Activated CD8-positive, alpha-beta T cell treated with anti-CD3 and anti-CD28 coated beads for 36 hours (primary cell): ENCODE measurements around the gene LRRC37A3. TPM values are rescaled to one million over a fixed set of nuclear protein-coding genes. Genes with fewer than 3 reads are reported as not detected.
"Not testable (repeated sequence)": the region's sequence is repeated elsewhere in the genome, so short reads cannot be mapped to it uniquely, and the experiment has no call there.

ENCODE experiments used
- ATAC-seq: fragments of 200-7000 bp; cut with Tn5 transposase; one replicate; pipeline ENCODE4 v1.10.0; 2021; ENCODE audit warnings: mild to moderate bottlenecking, moderate library complexity
- CTCF ChIA-PET: fragments of 350-600 bp; sonication (Branson Sonifier 250); formaldehyde crosslinking; loops from one replicate; lab custom pipeline; 2021; ENCODE audit warnings: antibody characterized with exemption; lab: Charles Lee
- POLR2A ChIA-PET: fragments of 350-600 bp; sonication (Branson Sonifier 250); formaldehyde crosslinking; loops from one replicate; lab custom pipeline; 2021; ENCODE audit warnings: antibody characterized with exemption; lab: Charles Lee
- DNase-seq: peaks from one replicate; pipeline ENCODE4 v3.0.0-alpha.2; 2020
- H3K27ac Mint-ChIP-seq: one replicate; pipeline ENCODE4 v1.8.0; 2021; ENCODE audit warnings: mild to moderate bottlenecking, mixed read lengths
- H3K27me3 Mint-ChIP-seq: one replicate; pipeline ENCODE4 v1.8.0; 2021; ENCODE audit warnings: mixed read lengths
- H3K36me3 Mint-ChIP-seq: one replicate; pipeline ENCODE4 v1.8.0; 2021; ENCODE audit warnings: low read depth, mixed read lengths
- H3K4me1 Mint-ChIP-seq: one replicate; pipeline ENCODE4 v1.8.0; 2021; ENCODE audit warnings: low read depth, mixed read lengths
- H3K4me3 Mint-ChIP-seq: one replicate; pipeline ENCODE4 v1.8.0; 2021; ENCODE audit warnings: mild to moderate bottlenecking, moderate library complexity, mixed read lengths
- H3K9me3 Mint-ChIP-seq: one replicate; pipeline ENCODE4 v1.8.0; 2021; ENCODE audit warnings: mixed read lengths
- intact Hi-C: fragments of 100-400 bp; cut with micrococcal nuclease; formaldehyde crosslinking; loops from one replicate; pipeline ENCODE4 v1.10.0; 2022
- total RNA-seq, 2 experiments: library from RNA; stranded (reverse); gene quantifications; one replicate each; pipeline ENCODE4 v1.2.3, GENCODE V29; 2021
- TF ChIP-seq, protein P1 (sequence below): fragments of 200-600 bp; IDR thresholded peaks from one replicate; pipeline ENCODE4 v1.8.0; 2022; ENCODE audit warnings: antibody characterized with exemption, mild to moderate bottlenecking

Gene LRRC37A3
- total RNA-seq, 2 experiments from 2014 or later: 4.3 to 4.8 TPM

DNA sequence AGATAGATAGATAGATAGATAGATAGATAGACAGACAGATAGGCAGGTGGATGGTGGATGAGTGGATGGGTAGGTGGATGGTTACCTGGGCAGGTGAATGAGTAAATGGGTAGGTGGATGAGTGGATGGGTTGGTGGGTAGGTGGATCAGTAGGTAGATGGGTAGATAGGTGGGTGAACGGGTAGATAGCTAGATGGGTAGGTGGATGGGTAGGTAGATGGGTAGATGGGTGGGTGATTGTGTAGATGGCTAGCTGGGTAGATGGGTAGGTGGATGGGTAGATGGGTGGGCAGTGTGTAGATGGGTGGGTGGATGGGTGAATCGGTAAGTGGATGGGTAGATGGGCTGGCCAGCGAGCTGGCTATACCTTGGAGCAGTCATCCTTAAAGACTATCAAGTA, 21.8 kb upstream of the LRRC37A3 start:
- H3K4me1 Mint-ChIP-seq: no peaks in the 10 kb centered on the region
- ATAC-seq: no peak
- no peak overlapping the region for H3K4me3 Mint-ChIP-seq
- ChIA-PET CTCF (interaction anchor here (0.9 to 3.3 kb wide), 4 partner anchors 20 to 257 kb away, joined by 3 to 9 read pairs (median 4); partner anchors contain the start of gene LRRC37A3), POLR2A (interaction anchor here (1.1 kb wide), 1 partner anchor 45 kb away, joined by 3 read pairs; no protein-coding TSS in a partner anchor)
- no peaks in the 10 kb centered on the region for H3K36me3 Mint-ChIP-seq
- intact Hi-C loops: no loop called here
- DNase-seq: no peak
- no peak overlapping the region for H3K27ac Mint-ChIP-seq
- no peaks in the 10 kb centered on the region for H3K27me3 Mint-ChIP-seq
- TF ChIP-seq, protein P1, sequence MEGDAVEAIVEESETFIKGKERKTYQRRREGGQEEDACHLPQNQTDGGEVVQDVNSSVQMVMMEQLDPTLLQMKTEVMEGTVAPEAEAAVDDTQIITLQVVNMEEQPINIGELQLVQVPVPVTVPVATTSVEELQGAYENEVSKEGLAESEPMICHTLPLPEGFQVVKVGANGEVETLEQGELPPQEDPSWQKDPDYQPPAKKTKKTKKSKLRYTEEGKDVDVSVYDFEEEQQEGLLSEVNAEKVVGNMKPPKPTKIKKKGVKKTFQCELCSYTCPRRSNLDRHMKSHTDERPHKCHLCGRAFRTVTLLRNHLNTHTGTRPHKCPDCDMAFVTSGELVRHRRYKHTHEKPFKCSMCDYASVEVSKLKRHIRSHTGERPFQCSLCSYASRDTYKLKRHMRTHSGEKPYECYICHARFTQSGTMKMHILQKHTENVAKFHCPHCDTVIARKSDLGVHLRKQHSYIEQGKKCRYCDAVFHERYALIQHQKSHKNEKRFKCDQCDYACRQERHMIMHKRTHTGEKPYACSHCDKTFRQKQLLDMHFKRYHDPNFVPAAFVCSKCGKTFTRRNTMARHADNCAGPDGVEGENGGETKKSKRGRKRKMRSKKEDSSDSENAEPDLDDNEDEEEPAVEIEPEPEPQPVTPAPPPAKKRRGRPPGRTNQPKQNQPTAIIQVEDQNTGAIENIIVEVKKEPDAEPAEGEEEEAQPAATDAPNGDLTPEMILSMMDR: no peak
- no peaks in the 10 kb centered on the region for H3K9me3 Mint-ChIP-seq

DNA sequence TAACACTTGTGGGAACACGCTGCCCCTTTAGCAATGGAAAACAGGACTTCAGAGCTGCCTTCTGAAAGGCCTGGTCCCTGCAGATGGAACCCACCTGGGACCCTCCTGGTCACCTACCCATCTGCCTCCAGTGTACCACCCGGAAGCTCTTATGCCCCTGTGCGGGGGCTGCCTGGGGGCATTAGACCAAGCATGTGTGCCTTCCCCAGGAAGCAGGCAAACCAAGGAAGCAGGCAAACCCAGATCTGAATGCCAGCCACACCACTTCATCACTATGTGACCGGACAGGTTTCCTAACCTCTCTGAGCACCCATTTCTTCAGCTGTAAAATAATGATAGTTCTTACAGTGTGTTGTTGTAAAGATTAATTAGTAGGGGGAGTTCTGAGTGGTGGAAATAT, 20.8 kb upstream of the LRRC37A3 start:
- no peak for ATAC-seq
- POLR2A ChIA-PET: no interaction called here
- intact Hi-C loops: no loop called here
- CTCF ChIA-PET: interaction anchor here (1.1 to 2.8 kb wide), 3 partner anchors 13 to 22 kb away, joined by 6 to 10 read pairs (median 6); no protein-coding TSS in a partner anchor
- Mint-ChIP-seq H3K4me1 (no peaks in the 10 kb centered on the region), H3K4me3 (no peak overlapping the region), H3K9me3 (no peaks in the 10 kb centered on the region), H3K27ac (no peak overlapping the region), H3K36me3 (no peaks in the 10 kb centered on the region), H3K27me3 (no peaks in the 10 kb centered on the region)
- no peak for DNase-seq
- TF ChIP-seq, protein P1: no peak

DNA sequence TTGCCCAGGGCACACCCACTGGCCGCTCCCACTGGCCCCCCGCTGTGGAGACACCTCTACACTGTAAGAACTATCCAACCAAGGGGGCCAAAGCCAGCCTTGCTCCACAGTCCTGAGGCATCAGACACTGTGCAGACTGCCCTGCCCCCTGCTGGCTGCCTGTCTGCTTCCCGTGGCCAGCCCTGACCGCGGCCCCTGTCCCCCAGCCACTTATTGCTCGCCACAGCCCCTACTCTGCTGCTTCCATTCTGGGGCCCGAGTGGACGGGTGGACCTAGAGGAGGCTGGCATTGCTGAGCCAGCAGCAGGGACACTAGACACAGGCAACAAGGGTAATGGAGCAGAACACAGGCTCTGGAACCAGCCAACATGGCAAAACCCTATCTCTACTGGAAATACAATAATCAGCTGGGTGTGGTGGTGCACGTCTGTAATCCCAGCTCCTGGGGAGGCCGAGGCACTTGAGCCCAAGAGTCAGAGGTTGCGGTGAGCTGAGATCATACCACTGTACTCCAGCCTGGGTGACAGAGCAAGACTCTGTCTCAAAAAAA, 19.7 kb upstream of the LRRC37A3 start:
- H3K36me3 Mint-ChIP-seq: no peaks in the 10 kb centered on the region
- H3K4me1 Mint-ChIP-seq: no peaks in the 10 kb centered on the region
- ChIA-PET POLR2A (no interaction called here), CTCF (interaction anchor here (1.1 to 2.8 kb wide), 8 partner anchors 9 to 259 kb away, joined by 3 to 10 read pairs (median 6); no protein-coding TSS in a partner anchor)
- DNase-seq (peak; percentile 73), ATAC-seq (peak; percentile 86)
- TF ChIP-seq, protein P1: peak; percentile 81
- H3K27ac Mint-ChIP-seq: no peak overlapping the region
- intact Hi-C loops: no loop called here
- no peaks in the 10 kb centered on the region for H3K27me3 Mint-ChIP-seq
- no peaks in the 10 kb centered on the region for H3K9me3 Mint-ChIP-seq
- no peak overlapping the region for H3K4me3 Mint-ChIP-seq

DNA sequence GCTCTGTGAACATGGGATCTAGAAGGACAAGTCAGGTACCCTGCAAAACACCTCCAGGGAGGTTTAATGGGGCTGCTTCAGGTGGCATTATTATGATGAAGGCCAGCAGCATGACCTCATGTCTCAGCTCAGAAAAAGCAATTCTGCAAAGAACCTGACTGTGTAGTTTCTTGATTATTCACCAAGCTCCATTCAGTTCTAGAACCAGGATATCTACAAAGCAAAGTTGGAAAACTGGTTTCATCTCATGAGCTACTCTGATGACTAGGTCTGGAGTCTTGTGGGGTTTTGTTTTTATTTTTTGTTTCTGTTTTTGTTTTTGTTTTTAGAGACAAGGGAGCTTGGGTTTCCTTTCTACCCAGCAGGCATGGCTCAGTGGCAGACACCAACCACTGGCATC, 19.0 kb upstream of the LRRC37A3 start:
- intact Hi-C loops: no loop called here
- H3K4me3 Mint-ChIP-seq: no peak overlapping the region
- H3K36me3 Mint-ChIP-seq: no peaks in the 10 kb centered on the region
- no peak overlapping the region for H3K27ac Mint-ChIP-seq
- CTCF ChIA-PET: interaction anchor here (1.1 to 2.8 kb wide), 9 partner anchors 9 to 263 kb away, joined by 3 to 10 read pairs (median 5); no protein-coding TSS in a partner anchor
- DNase-seq: no peak
- ATAC-seq: no peak
- no peaks in the 10 kb centered on the region for H3K27me3 Mint-ChIP-seq
- POLR2A ChIA-PET: no interaction called here
- H3K9me3 Mint-ChIP-seq: no peaks in the 10 kb centered on the region
- TF ChIP-seq, protein P1: no peak
- no peaks in the 10 kb centered on the region for H3K4me1 Mint-ChIP-seq

DNA sequence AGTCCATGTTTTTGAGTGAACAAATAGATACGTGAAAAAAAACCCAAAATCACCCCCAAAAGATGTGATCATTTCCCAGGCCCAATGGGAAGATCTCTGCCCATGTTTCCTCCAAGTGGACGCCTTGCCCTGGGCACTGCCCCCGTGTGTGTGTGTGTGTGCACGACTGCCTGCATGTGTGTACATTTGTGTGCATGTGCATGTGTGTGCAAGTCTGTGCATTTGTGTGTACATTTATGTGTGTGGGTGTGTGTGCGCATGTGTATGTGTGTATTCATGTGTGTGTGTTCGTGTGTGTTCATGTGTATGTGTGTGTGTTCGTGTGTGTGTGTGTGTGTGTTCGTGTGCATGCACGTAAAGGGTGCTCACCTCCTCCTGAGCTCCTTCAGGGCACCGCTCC, 16.8 kb upstream of the LRRC37A3 start:
- TF ChIP-seq, protein P1: no peak
- DNase-seq: no peak
- Mint-ChIP-seq H3K4me3 (no peak overlapping the region), H3K27ac (no peak overlapping the region), H3K36me3 (no peaks in the 10 kb centered on the region), H3K9me3 (no peaks in the 10 kb centered on the region), H3K4me1 (peaks cover under 1% of the 10 kb centered on the region), H3K27me3 (no peaks in the 10 kb centered on the region)
- intact Hi-C loops: no loop called here
- ChIA-PET CTCF (no interaction called here), POLR2A (no interaction called here)
- no peak for ATAC-seq

DNA sequence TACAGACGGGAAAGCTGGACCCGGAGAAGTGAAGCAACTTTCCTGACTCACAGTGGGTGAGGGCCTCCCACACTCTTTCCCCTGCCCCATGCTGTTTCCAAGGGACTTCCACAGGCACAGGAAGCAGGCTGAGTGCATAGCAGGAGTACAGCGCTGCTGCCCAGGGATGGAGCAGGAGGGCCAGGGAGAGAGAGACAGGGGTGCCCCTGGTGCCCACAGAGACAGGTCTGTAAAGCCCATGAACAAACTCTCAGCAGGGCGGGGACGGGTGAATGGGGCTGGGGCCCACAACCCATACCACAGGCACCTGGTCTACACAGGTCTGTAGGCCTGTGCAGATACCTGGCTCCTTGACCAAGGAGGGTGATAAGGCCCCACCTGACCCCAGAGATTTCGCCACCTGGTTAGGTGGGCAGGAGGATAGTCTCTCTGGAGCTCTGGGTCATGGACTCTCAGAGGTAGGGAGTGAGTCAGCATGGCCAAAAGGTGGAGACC, 15.1 kb upstream of the LRRC37A3 start:
- H3K4me3 Mint-ChIP-seq, ATAC-seq, H3K36me3 Mint-ChIP-seq, DNase-seq, POLR2A ChIA-PET, H3K27me3 Mint-ChIP-seq, H3K9me3 Mint-ChIP-seq, H3K27ac Mint-ChIP-seq, intact Hi-C loops, CTCF ChIA-PET: not testable (repeated sequence)
- H3K4me1 Mint-ChIP-seq: peaks cover 17% of the 10 kb centered on the region

DNA sequence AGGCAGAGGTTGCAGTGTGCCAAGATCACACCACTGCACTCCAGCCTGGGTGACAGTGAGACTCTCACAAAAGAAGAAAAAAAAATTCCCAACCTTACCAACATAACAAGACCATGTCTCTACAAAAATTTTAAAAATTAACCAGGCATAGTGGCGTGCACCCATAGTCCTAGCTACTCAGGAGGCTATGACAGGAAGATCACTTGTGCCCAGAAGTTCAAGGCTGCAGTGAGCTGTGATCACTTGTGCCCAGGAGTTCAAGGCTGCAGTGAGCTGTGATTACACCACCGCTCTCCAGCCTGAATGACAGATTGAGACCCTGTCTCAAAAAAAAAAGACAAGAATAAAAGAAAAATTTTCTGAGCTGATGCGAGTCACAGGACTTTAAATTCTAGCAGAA, 13.6 kb upstream of the LRRC37A3 start:
- POLR2A ChIA-PET, ATAC-seq, CTCF ChIA-PET, H3K9me3 Mint-ChIP-seq, intact Hi-C loops, H3K27ac Mint-ChIP-seq, DNase-seq, H3K27me3 Mint-ChIP-seq, H3K4me3 Mint-ChIP-seq, H3K36me3 Mint-ChIP-seq: not testable (repeated sequence)
- H3K4me1 Mint-ChIP-seq: peaks cover 26% of the 10 kb centered on the region
